CD14-positive monocyte (primary cell): ENCODE measurements around the gene SLC17A2. TPM values are rescaled to one million over a fixed set of nuclear protein-coding genes. Genes with fewer than 3 reads are reported as not detected.

ENCODE experiments used
- DNase-seq, 3 donors: peaks; one replicate each; pipeline ENCODE4 v3.0.0-alpha.2; 2011 to 2022
- H2AFZ ChIP-seq: 2 replicates; pipeline ENCODE4 v1.6.0; 2012; ENCODE audit warnings: mild to moderate bottlenecking, low read depth, low read length, inconsistent platforms; ENCODE audit not compliant: insufficient read depth, poor library complexity, severe bottlenecking
- H3K27ac ChIP-seq, 2 donors: 1 replicate in 1 of 2; 2 replicates in 1 of 2; pipeline ENCODE4 v1.5.1; 2012 to 2013; ENCODE audit warnings: low read length in 2 of 2, control low read depth in 1 of 2, inconsistent platforms in 1 of 2, low read depth in 1 of 2, mild to moderate bottlenecking in 1 of 2
- H3K27me3 ChIP-seq, 2 donors: one replicate each; pipeline versions ENCODE4 v1.6.0 to v1.6.1; 2011 to 2013; ENCODE audit warnings: low read length in 2 of 2; ENCODE audit not compliant: control insufficient read depth in 2 of 2, insufficient read depth in 2 of 2
- H3K36me3 ChIP-seq, 2 donors: replicated peaks in 1 of 2; 1 replicate in 1 of 2; 2 replicates in 1 of 2; pipeline versions ENCODE4 v1.5.1 to v1.6.1; 2012 to 2013; ENCODE audit warnings: low read length in 2 of 2, control low read depth in 1 of 2, inconsistent platforms in 1 of 2, mild to moderate bottlenecking in 1 of 2; ENCODE audit not compliant: insufficient read depth in 2 of 2, control insufficient read depth in 1 of 2
- H3K4me1 ChIP-seq, 2 donors: 1 replicate in 1 of 2; 2 replicates in 1 of 2; pipeline versions ENCODE4 v1.5.1 to v1.6.1; 2012 to 2013; ENCODE audit warnings: low read length in 2 of 2, control low read depth in 1 of 2, inconsistent platforms in 1 of 2, mild to moderate bottlenecking in 1 of 2, moderate library complexity in 1 of 2; ENCODE audit not compliant: insufficient read depth in 2 of 2, control insufficient read depth in 1 of 2
- H3K4me2 ChIP-seq: replicated peaks from 2 replicates; pipeline ENCODE3; 2012; ENCODE audit warnings: low read length, moderate library complexity, mild to moderate bottlenecking; ENCODE audit not compliant: poor library complexity, severe bottlenecking; ENCODE audit errors: extremely low read depth
- H3K4me3 ChIP-seq, 3 experiments: fragments of 200-600 bp in 1 of 3; sonication (generic) in 1 of 3; replicated peaks in 1 of 3; 1 replicate in 2 of 3; 2 replicates in 1 of 3; pipeline ENCODE4 v1.5.1; 2011 to 2013; ENCODE audit warnings: low read length in 3 of 3, mild to moderate bottlenecking in 3 of 3, control low read depth in 2 of 3, low read depth in 2 of 3, inconsistent platforms in 1 of 3, moderate library complexity in 1 of 3
- H3K79me2 ChIP-seq: 2 replicates; pipeline ENCODE4 v1.6.0; 2012; ENCODE audit warnings: mild to moderate bottlenecking, control low read depth, inconsistent platforms, low read length, moderate library complexity; ENCODE audit not compliant: insufficient read depth
- H3K9ac ChIP-seq: 2 replicates; pipeline ENCODE4 v1.6.0; 2017; ENCODE audit warnings: low read length, mild to moderate bottlenecking; ENCODE audit not compliant: insufficient read depth, poor library complexity, severe bottlenecking
- H3K9me3 ChIP-seq, 2 donors: replicated peaks in 1 of 2; 1 replicate in 1 of 2; 2 replicates in 1 of 2; pipeline versions ENCODE4 v1.5.1 to v1.6.1; 2012 to 2013; ENCODE audit warnings: low read length in 2 of 2, control low read depth in 1 of 2; ENCODE audit not compliant: control insufficient read depth in 1 of 2, insufficient read depth in 1 of 2
- H4K20me1 ChIP-seq: 2 replicates; pipeline ENCODE4 v1.6.0; 2012; ENCODE audit warnings: mild to moderate bottlenecking, low read length, control low read depth, moderate library complexity; ENCODE audit not compliant: insufficient read depth
- H3K27ac Mint-ChIP-seq, 7 donors: one replicate each; pipeline ENCODE4 v1.8.0; 2020; ENCODE audit warnings: mild to moderate bottlenecking in 7 of 7, mixed read lengths in 7 of 7, moderate library complexity in 6 of 7, inconsistent platforms in 2 of 7
- H3K27me3 Mint-ChIP-seq, 3 donors: one replicate each; pipeline ENCODE4 v1.8.0; 2021 to 2022; ENCODE audit warnings: low read depth in 3 of 3, mild to moderate bottlenecking in 3 of 3, mixed read lengths in 3 of 3, moderate library complexity in 3 of 3, inconsistent platforms in 1 of 3
- H3K36me3 Mint-ChIP-seq, 2 donors: one replicate each; pipeline ENCODE4 v1.8.0; 2020; ENCODE audit warnings: mixed read lengths in 2 of 2, inconsistent platforms in 1 of 2, mild to moderate bottlenecking in 1 of 2
- H3K4me1 Mint-ChIP-seq: one replicate; pipeline ENCODE4 v1.8.0; 2020; ENCODE audit warnings: mild to moderate bottlenecking, mixed read lengths
- H3K4me3 Mint-ChIP-seq, 2 donors: one replicate each; pipeline ENCODE4 v1.8.0; 2020; ENCODE audit warnings: mild to moderate bottlenecking in 2 of 2, mixed read lengths in 2 of 2, moderate library complexity in 1 of 2
- H3K9me3 Mint-ChIP-seq, 7 donors: one replicate each; pipeline ENCODE4 v1.8.0; 2020 to 2022; ENCODE audit warnings: mixed read lengths in 7 of 7, mild to moderate bottlenecking in 6 of 7, moderate library complexity in 6 of 7, inconsistent platforms in 2 of 7
- WGBS: methylation state at CpG from one replicate; pipeline ENCODE4 v1.1.5; 2013; ENCODE audit warnings: missing lambda C conversion rate; ENCODE audit not compliant: insufficient coverage; 5-methylcytosine and 5-hydroxymethylcytosine counted together
- intact Hi-C, 2 donors: fragments of 100-400 bp; cut with micrococcal nuclease; formaldehyde crosslinking; loops; one replicate each; pipeline versions ENCODE4 v1.15.0 to v1.15.1; 2023
- polyA plus RNA-seq, 3 donors: library from polyadenylated mRNA; depleted of rRNA in 1 of 3; unstranded in 2 of 3; stranded (reverse) in 1 of 3; fragments of 300-500 nt in 2 of 3; fragments of >200 nt in 1 of 3; fragmentation: Illumina TruSeq in 2 of 3; gene quantifications; 1 replicate in 2 of 3; 2 replicates in 1 of 3; pipeline ENCODE4 v1.2.3, GENCODE V29; 2012 to 2021
- TF ChIP-seq, protein P1 (sequence below): fragments of 200-600 bp; IDR thresholded peaks from one replicate; pipeline ENCODE4 v1.8.0; 2022; ENCODE audit warnings: antibody characterized with exemption, mild to moderate bottlenecking

The SLC17A2 gene
- polyA plus RNA-seq, 3 donors, result not detected

DNA sequence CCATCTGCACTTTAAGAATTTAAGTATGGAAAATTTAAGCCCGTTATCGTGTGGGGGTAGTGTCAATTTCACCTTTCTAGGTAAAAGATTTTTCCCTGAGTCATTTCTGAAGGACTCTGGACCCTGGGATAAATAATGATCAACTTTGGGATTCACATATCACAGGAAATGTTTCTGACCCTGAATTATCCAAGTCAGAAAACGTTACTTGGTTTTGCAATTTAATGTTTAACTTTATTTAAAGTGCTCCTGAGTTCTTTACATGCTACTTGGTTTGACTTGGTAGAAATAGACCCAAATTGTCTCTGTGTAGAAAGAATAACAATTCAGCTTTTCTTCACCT, 55.0 kb downstream of the SLC17A2 start:
- Histone ChIP-seq H2AFZ (no peak overlapping the region), H3K27me3 (no peaks in the 10 kb centered on the region), H3K36me3 (no peaks in the 10 kb centered on the region), H3K4me3 (no peak overlapping the region), H3K9me3 (no peaks in the 10 kb centered on the region), H3K4me1 (peaks cover 0 to 10% of the 10 kb centered on the region in 2 donors), H3K27ac (no peak overlapping the region), H3K79me2 (no peaks in the 10 kb centered on the region), H4K20me1 (no peaks in the 10 kb centered on the region), H3K4me2 (no peak overlapping the region), H3K9ac (no peak overlapping the region)
- intact Hi-C loops, result no loop called here
- WGBS, result no CpG with 5 or more reads among the region's 3 CpGs
- TF ChIP-seq, protein P1, sequence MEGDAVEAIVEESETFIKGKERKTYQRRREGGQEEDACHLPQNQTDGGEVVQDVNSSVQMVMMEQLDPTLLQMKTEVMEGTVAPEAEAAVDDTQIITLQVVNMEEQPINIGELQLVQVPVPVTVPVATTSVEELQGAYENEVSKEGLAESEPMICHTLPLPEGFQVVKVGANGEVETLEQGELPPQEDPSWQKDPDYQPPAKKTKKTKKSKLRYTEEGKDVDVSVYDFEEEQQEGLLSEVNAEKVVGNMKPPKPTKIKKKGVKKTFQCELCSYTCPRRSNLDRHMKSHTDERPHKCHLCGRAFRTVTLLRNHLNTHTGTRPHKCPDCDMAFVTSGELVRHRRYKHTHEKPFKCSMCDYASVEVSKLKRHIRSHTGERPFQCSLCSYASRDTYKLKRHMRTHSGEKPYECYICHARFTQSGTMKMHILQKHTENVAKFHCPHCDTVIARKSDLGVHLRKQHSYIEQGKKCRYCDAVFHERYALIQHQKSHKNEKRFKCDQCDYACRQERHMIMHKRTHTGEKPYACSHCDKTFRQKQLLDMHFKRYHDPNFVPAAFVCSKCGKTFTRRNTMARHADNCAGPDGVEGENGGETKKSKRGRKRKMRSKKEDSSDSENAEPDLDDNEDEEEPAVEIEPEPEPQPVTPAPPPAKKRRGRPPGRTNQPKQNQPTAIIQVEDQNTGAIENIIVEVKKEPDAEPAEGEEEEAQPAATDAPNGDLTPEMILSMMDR, result no peak
- Mint-ChIP-seq H3K27ac (no peak overlapping the region), H3K9me3 (peaks cover 0 to 1% (median 0%) of the 10 kb centered on the region in 7 donors), H3K4me3 (no peak overlapping the region), H3K27me3 (peaks cover 0 to 3% (median 0%) of the 10 kb centered on the region in 3 donors), H3K4me1 (peaks cover 6% of the 10 kb centered on the region), H3K36me3 (no peaks in the 10 kb centered on the region)
- no peak for DNase-seq

DNA sequence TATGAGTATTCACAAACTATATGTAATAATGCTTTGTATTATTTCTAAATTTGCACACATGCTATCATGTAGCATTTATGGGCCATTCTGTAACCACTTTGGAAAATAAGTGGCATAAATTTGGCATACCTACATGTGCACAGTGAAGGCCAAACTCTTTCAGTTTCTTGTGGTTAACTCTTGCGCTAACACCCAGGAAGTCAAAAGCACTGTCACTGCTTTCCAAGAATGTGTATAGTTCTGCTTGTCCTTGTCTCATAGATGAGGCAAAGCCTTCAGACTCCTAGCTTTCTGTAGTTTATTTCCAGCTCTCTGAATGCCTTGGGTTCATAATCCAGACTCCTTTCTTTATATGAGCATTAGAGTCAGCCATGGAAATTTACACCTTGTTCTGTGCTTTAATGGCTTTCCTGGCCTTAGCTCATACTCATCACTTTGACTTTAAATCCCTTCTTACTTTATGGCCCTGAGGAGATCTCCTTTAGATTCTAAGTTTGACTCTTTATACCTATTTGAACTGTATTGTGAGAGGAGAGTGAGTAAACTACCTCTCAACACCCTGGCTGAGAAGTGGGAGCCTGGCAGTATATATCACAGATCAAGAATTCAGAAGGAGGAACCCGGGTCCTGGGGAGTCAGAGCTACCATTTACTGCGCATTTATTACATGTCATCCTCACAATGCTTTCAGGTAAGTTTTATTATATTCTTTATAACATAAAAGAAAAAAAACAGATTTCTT, 55.5 kb downstream of the SLC17A2 start:
- intact Hi-C loops, result no loop called here
- H3K79me2 ChIP-seq, result no peaks in the 10 kb centered on the region
- Mint-ChIP-seq H3K36me3 (no peaks in the 10 kb centered on the region), H3K9me3 (peaks cover 0 to 1% (median 0%) of the 10 kb centered on the region in 7 donors), H3K27me3 (peaks cover 0 to 3% (median 0%) of the 10 kb centered on the region in 3 donors), H3K27ac (no peak overlapping the region), H3K4me3 (no peak overlapping the region), H3K4me1 (peaks cover 6% of the 10 kb centered on the region)
- no peaks in the 10 kb centered on the region for H3K27me3 ChIP-seq
- TF ChIP-seq, protein P1, result no peak
- H4K20me1 ChIP-seq, result no peaks in the 10 kb centered on the region
- no peak for DNase-seq
- peaks cover 0 to 10% of the 10 kb centered on the region in 2 donors for H3K4me1 ChIP-seq
- no peak overlapping the region for H3K9ac ChIP-seq
- H3K4me3 ChIP-seq, result no peak overlapping the region
- H3K9me3 ChIP-seq, result no peaks in the 10 kb centered on the region
- no peak overlapping the region for H3K27ac ChIP-seq
- no peak overlapping the region for H3K4me2 ChIP-seq
- 17% methylated on average over 1 of the region's 3 CpGs for WGBS
- H3K36me3 ChIP-seq, result no peaks in the 10 kb centered on the region
- H2AFZ ChIP-seq, result no peak overlapping the region
